GM18873 (cell line): ENCODE measurements around the gene KAZN.

ENCODE experiments used
- ATAC-seq: cut with Tn5 transposase; IDR thresholded peaks from one replicate; pipeline ENCODE4 v1.9.1; 2021; ENCODE audit warnings: mild to moderate bottlenecking, moderate library complexity, moderate number of reproducible peaks; ENCODE audit not compliant: unreplicated experiment, low FRiP score

Gene KAZN

DNA sequence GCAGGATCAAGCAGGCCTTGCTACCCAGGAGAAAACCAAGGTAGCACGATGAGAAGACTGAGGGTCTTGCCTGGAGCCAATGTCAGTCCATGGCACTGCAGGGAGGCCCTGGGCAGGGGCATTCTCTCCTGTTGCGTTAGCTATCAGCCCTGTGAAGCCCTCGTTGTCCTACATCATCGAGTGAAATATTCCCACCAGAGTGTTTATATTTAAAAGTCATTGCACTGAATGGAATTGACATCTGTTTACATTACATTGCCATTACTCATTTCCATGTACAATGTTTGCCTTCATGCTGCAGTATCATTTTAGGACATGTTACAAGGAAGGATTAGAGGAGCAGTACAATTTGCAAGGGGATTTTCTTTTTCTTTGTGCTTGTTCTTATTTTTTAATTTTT is 243.9 kb downstream of the KAZN start:
- ATAC-seq, result no peak

DNA sequence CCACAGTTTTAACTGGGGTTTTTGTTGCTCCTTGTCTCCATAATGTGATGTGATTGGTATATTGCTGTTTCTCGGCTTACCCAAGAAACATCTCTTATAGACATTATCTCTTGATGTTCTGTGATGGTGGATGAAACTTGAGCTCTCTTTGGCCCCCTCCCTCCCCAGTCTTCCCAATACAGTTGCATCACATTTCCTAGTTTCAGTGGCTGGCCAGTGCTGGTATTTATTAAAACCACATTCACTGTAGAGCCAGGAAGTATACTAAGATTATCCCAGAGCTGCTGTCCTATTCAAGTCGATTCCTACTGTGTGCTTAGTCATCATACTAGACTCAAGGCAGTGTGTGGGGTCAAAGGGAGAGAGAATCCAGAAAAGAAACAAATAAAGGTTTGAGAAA is 244.4 kb downstream of the KAZN start:
- no peak for ATAC-seq

DNA sequence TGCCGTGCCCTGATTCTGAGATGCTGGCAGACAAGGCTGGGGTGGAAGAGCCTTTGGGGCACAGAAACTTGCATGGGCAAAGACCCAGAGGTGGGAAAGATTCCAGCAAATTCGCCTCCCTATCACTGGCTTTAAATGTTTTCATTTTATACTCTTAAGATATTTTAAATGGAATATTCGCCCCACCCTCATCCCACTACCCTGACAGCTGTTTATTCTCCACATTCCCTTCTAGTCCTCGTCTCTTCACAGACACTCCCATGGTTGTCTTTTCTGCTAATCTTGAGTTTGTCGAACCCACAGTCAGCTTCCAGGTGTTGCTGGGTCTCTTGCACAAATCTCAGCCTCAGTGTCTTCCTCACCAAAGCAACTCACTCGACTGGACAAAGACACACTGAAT is 245.0 kb downstream of the KAZN start:
- no peak for ATAC-seq

DNA sequence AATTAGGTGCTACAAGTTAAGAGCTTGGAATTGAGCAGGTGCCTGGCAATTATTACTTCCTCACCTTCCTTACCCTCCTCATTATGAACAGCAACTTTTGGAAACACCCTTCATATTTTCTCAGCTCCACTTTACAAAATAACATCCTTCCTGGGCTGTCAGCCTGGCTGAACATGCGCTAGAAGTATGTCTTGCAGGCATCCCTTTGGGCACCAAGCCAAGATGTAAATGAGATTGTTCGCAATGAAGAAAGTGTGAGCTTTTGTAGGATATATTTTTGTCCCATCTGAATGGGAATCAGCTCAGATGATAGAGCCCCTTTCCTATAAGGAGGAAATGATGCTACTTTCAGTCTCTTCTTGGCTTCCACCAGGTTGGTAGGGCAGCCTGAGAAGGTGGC is 245.9 kb downstream of the KAZN start:
- ATAC-seq, result no peak

DNA sequence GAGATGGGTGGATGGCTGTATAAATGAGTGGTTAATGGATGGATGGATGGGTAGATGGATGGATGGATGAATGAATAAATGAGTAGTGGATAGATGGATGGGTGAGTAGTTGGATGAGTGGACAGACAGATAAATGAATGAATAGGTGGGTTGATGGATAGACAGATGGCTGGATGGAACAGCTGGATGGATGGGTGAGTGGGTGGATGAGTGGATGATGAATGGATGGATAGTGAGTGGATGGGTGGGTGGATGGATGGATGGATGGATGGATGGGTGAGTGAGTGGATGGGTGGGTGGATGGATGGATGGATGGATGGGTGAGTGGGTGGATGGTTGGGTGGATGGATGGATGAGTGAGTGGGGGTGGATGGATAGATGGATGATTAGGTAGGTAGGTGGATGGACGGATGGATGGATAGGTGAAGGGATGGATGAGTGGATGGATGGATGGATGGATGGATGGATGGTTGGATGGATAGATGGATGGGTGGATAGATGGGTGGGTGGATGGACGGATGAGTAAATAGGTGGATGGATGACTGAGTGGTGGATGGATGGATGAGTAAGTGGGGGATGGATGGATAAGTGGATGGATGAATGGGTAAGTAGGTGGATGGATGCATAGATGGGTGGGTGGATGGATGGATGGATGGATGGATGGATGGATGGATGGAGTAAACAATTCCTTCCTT is 246.6 kb downstream of the KAZN start:
- no peak for ATAC-seq

DNA sequence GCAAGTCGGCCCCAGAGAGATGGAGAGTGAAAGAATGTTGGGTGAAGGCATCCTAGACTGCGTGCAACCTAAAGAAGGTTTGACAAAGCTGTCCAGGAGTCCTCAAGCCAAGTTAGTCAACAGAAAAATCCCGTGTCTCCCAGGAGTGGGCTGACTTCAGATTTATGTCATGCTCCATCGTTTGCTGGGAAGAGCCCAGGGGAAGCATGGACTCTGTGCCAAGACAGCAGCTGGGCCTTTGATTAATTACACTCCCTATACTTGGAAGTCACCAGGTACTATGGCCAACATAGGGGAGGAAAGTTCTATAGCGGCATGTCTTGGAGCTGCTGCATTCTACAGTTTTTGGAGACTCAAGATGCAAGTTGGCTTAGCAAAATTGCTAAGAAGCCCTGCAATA is 247.4 kb downstream of the KAZN start:
- no peak for ATAC-seq

DNA sequence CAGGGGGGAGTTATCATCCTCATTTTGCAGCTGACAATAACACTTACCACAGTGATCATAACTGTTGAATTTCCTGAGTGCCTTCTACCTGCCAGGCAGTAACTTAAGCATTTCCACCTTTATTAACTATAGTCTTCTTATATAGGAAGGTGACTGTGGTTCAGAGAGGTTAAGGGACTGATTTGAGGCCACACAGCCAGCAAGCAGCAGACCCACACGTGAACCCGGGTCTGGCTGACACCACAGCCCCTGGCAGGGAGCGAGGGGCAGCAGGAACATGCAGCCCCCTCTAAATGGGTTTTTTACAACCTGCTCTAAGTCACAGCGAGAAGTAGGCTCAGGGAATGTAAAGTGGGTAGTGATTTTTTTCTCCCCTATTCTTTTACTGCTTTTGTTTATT is 248.2 kb downstream of the KAZN start:
- no peak for ATAC-seq

DNA sequence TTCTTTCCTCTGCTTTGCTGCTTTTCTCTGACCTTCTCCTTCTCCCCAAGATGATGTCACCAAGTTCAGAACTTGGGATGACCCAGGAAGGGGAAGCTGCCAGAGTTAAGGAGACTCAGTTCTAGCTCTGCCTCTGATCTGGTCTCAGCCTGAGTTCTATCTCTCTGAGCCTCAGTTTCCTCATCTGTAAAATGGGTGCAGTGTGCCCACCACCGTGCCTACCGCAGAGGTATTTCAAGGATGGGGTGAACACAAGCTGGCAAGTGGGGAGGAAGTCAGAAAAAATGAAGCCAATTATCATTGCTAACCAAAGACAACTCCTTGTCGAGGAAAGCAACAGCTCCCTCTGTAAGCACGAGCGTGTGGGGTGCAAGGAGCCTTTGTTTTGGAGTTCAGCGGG is 249.7 kb downstream of the KAZN start:
- ATAC-seq, result no peak

DNA sequence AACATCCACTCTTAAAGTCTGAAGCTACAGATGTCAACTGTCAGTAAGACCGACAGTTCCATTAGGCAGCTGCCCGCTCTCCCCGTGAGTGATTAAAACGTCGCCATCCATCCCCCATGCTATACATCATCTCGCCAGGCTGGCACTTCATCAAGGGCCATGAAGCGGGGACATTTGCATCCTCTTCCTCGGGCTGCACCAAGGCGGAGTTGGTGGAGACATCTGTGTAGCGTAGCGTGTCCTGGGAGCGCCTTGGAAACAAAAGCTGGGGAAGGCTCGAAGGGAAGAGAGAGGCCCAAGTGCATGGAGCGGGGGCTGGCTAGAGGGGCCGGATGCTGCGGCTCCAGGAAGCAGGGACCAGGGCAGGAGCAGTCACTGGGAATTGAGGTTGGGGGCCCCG is 250.1 kb downstream of the KAZN start:
- no peak for ATAC-seq

DNA sequence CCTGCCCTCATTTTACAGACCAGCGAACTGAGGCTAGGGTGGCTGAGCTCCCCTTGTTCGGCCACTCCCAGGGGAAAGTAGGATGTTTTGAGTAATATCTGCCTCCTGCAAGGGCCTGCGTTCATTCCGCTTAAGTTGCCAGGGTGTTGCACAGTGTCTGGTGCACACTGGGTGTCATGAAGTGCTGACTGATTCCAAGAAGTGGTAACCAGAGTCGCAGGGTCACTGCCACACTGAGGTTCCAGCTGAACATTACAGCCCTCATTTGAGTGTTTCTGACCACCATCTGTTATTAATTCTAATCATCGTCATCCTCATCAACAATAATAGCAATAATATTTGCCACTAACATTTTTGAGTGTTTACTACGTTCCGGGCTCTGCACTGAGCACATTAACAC is 250.6 kb downstream of the KAZN start:
- ATAC-seq, result no peak

DNA sequence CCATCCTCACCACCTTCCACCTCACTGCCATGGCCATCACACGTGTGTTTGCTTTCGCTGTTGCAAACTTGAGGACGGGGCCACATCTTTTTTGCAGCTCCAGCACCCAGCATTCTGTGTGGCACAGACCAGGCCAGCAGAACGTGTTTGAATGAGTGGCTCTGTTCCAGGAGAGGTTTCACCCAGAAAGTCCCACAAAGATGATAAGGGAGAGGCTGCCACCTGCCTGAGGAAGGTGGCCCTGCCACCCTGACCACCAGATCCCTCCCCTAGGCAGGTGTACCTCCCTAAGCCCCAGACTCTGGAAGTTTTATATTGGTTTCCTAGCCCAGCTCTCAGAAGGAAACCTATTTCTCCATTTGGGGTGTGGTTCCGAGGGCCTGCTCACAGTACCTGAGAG is 252.1 kb downstream of the KAZN start:
- ATAC-seq, result no peak

DNA sequence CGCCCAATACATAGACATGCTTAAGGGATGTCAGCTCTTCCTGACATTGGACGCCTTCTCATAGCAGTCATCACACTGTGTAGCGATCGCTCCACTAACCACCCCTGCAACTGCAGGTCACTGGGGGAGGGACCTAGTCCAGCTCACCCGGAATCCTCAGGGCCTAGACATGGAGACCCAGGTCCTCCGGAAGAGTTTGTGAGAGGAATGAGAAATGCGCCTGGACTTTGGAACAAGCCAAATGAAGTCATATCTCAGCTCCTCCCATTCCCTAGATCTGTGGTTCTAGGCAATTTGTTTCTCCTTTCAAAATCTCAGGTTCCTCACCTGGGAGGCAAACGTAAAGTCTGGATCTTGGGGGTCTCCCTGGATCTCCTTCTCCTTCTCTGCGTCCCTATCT is 253.3 kb downstream of the KAZN start:
- no peak for ATAC-seq

DNA sequence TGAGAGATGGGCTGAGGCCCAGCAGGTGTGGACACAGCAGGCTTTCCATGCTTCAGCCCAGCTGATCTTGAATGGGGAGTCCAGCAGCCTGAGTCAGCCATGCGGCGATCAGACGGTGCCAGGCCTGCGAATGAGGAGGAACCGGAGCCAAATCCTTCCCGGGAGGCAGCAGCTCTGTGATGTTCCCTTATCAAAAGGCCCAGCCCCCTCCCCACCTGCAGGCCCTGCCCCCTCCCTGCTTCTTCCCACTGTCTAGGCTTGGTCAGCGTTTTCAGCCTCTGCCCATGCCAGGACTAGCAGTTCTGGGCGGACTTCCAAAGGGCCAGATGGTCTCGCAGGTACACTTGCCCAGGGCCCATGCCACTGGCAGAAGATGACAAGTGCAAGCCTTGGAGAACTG is 253.8 kb downstream of the KAZN start:
- ATAC-seq, result no peak

DNA sequence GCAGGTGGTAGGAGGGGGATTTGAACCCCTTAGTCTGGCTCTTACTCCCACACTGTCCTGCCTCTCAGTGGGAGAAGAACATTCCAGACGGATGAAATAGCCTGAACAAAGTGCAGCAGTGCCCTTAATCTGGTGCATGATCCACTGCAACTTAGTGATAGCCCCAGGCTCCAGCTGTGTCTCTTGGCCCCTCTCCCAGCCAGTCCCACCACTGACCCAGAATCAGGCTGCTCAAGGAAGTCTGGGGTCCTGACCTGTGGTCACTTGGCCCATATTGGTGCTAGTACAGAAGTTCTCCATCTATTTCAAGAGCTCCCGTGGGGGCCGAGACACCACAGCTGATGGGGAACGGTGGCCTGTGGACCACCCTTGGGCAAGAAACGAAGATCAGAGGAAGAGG is 255.0 kb downstream of the KAZN start:
- ATAC-seq, result no peak

DNA sequence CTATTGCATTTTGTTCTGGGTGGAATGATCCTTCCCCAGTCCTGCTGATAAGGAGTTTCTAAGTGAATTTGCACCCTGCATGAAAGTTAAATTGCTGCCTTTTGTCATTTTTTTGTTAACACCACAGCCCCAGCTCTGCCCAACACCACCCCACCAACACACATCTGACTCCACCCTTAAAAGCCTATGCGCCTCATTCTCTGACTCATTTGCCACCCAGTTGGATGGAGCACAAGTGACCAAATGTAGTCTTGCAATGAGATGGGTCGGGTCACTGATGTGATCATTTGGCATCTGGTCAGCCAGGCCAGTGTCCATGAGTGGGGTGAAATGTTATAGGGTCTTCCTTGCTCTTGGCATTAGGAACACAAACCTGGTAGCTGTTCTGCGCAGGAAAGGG is 256.8 kb downstream of the KAZN start:
- no peak for ATAC-seq

DNA sequence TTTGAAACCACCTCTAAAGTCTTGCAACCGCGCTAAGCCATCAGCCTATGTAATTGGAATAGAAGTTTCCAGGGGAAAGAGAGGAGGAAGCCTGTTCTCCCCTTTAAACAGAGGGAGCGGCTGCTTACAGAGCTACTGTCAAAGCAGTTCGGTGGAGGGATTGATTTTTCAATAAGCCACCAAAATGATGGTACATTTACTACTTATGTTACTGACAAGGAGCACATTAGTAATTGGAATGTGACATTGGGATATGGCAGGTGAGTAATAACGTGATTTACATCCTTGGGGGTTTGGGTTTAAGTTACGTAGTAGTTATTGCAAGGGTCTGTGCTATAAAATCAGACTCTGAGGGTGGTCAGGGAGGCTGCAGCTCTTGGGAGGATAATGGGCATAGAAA is 257.3 kb downstream of the KAZN start:
- no peak for ATAC-seq

DNA sequence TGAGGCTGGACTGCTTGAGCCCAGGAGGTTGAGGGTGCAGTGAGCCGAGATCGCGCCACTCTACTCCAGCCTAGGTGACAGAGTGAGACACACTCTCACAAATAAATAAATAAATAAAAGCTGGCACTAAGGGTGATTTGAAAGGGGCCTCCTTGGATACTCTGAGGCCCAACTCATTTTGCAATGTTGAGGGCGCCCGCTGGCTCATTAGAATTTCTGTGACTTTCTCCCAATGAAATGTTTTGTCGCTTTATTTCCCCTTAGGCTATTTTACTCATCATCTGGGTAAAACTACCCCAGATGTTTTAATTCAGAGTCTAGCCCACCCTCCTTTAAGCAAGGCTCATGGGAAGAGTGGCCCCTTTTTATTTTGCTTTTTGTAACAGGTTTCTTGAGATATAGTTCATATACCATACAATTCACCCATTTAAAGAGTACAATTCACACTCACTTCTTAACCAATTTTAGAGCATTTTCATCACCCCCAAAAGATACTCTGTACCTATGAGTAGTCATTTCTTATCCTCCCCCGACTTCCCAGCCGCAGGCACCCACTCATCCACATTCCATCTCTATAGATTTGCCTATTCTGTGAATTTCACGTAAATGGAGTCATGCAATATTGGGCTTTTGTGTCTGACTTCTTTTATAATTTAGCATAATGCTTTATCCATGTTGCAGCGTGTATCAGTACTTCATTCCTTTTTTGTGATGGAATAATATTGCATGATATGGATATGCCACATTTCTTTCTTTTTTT is 259.1 kb downstream of the KAZN start:
- no peak for ATAC-seq

DNA sequence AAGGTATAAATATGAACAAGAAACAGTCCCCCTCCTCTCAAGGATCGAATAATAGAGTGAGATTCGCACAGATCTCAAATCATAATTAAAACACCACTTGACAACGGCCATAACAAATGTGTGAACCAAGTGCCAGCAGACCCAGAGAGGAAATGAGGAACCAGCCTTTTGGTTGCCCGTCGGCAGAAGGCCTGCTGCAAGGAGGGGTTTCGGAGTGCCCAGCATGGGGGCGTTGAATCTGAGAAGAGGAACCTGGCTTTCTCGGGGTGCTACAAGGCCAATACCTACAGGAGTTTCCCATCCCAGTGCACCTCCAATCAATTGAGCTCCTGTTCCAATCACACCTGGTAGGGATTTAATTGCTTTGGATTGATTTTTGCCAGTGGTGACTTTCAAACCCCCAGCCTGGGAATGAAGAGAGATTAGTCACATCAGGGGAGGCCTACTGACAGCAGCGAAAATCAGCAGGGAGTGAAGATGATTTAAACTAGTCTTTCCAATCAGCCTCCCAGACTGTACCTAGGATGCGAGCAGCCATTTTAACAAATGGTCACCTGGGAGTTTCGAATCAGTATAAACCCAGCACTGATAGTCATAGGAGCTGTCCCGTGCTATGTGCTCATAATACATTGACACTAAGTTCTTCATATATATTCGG is 263.8 kb downstream of the KAZN start:
- no peak for ATAC-seq

DNA sequence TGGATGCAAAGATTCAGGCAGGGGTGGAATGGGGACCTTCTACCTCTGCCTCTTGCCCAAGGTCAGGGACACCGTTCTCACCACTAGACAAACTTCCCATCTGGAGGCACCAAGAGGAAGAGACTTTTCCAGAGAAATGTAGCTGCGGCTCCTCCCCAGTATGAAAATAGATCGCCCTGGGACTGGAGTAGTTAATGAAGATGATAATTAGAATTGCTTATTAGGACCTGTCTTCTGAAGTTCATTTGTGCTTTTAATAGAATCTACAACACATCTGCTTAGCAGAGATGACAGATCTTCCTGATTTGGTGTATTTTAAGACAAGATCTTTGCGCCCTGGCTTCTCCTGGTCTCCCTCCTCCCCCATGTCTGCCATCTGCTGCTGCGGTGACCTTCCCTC is 266.6 kb downstream of the KAZN start:
- ATAC-seq, result no peak

DNA sequence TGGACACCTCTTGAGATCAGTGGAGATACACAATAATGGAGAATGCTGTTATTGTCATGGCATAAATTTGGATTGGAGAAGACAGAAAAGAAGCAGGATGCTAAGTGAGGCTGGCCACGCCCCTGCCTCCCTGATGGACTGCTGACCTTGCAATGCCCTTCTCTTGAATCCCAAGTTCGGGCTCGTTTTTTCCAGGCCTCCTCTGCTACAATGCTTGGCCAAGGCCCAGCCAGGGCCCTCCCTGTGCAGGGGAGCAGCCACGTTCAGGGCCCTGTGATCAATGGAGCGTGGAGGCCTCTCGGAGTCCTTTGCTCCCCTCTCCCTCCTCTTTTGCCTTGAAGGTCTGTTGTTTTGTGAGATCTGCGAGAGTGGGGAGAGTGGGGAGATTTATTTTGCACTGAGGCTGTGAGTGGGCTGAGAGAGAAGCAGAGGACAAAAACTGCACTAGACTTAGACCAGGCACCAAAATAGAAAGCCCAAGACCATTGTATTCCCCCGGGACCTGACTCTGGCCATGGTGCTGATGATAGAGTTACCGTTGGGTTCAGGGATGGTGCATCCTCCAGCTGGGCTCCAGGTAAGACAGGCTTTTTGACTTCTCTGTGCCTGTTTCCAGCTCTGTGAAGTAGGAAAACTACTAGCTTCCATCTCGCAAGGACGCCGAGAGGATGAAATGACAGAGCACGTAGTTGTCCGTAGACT is 268.6 kb downstream of the KAZN start:
- no peak for ATAC-seq

DNA sequence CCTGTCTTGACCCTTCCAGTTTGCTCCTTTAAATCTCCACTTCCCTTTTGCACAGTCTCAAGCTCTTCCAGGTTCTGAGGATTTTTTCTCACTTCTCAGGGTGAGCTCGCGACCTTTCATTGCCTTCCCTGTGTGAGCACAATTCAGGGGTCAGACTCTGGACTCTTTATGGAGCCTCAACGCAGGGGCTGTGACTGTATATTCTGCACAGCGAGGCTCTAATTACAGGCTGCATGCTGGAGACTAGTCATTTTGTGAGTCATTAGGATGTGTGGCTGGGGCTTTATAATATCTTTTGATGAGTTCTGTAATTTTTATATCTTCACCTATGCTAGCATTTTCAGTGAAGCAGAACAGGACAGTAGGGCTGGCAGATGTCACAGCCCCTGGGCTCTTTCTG is 270.7 kb downstream of the KAZN start:
- no peak for ATAC-seq
